Measurements from ENCODE around the gene SLC13A5.

Gene SLC13A5

DNA sequence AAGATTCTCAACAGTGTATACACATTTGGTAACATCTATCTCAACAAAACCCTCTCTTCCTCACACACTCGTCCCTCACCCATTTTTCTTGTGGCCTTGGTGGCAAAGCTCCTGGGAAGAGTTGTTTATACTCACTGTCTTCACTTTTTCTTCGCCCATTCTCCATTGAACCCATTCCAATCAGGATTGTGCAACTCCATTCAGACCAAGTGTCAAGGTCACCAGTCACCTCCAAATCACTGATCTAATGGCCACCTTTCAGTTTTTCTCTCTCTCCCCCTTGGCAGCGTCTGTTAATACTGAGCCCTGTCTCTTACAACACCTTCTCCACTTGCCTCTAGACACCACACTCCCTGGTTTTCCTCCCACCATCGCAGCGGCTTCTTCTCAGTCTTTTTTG, 8.6 kb upstream of the SLC13A5 start:
- H3K4me1 ChIP-seq (ENCODE audit: control insufficient read depth, insufficient read depth, low read length): no peaks in the 10 kb centered on the region; the same call in 1 of the 2 replicates
- ChIA-PET CTCF (interaction anchor here (0.7 kb wide), 1 partner anchor 300 kb away, joined by 4 read pairs; no protein-coding TSS in a partner anchor), POLR2A (no interaction called here)
- no peak overlapping the region for H3K27ac ChIP-seq (ENCODE audit: extremely low read depth, low read depth, low read length)
- no peak overlapping the region for H3K4me3 ChIP-seq (ENCODE audit: low read depth, low read length)
- TF ChIP-seq ZNF585B (tag by site-specific recombination; IDR thresholded peaks at IDR 0.05) (no peak), OSR2 (tag by site-specific recombination; IDR thresholded peaks at IDR 0.05) (no peak), ZNF670 (tag by site-specific recombination; IDR thresholded peaks at IDR 0.05; ENCODE audit: low read depth) (no peak), ZNF629 (tag by site-specific recombination; IDR thresholded peaks at IDR 0.05) (no peak), ZNF626 (tag by site-specific recombination; IDR thresholded peaks at IDR 0.05) (no peak), ZNF623 (tag by site-specific recombination; IDR thresholded peaks at IDR 0.05) (no peak), SALL2 (tag by site-specific recombination; IDR thresholded peaks at IDR 0.05; ENCODE audit: borderline replicate concordance) (no peak), TCF7L2 (IDR thresholded peaks at IDR 0.05; ENCODE audit: borderline replicate concordance, low read depth, low read length) (no peak)
- TF ChIP-seq, protein P1, sequence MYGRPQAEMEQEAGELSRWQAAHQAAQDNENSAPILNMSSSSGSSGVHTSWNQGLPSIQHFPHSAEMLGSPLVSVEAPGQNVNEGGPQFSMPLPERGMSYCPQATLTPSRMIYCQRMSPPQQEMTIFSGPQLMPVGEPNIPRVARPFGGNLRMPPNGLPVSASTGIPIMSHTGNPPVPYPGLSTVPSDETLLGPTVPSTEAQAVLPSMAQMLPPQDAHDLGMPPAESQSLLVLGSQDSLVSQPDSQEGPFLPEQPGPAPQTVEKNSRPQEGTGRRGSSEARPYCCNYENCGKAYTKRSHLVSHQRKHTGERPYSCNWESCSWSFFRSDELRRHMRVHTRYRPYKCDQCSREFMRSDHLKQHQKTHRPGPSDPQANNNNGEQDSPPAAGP (tag by site-specific recombination; IDR thresholded peaks at IDR 0.05): no peak
- TF ChIP-seq, protein P2, sequence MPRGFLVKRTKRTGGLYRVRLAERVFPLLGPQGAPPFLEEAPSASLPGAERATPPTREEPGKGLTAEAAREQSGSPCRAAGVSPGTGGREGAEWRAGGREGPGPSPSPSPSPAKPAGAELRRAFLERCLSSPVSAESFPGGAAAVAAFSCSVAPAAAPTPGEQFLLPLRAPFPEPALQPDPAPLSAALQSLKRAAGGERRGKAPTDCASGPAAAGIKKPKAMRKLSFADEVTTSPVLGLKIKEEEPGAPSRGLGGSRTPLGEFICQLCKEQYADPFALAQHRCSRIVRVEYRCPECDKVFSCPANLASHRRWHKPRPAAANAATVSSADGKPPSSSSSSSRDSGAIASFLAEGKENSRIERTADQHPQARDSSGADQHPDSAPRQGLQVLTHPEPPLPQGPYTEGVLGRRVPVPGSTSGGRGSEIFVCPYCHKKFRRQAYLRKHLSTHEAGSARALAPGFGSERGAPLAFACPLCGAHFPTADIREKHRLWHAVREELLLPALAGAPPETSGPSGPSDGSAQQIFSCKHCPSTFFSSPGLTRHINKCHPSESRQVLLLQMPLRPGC (tag by site-specific recombination; IDR thresholded peaks at IDR 0.05): no peak
- TF ChIP-seq, protein P3, sequence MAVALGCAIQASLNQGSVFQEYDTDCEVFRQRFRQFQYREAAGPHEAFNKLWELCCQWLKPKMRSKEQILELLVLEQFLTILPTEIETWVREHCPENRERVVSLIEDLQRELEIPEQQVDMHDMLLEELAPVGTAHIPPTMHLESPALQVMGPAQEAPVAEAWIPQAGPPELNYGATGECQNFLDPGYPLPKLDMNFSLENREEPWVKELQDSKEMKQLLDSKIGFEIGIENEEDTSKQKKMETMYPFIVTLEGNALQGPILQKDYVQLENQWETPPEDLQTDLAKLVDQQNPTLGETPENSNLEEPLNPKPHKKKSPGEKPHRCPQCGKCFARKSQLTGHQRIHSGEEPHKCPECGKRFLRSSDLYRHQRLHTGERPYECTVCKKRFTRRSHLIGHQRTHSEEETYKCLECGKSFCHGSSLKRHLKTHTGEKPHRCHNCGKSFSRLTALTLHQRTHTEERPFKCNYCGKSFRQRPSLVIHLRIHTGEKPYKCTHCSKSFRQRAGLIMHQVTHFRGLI (tag by site-specific recombination; IDR thresholded peaks at IDR 0.05): no peak
- TF ChIP-seq, protein P4, sequence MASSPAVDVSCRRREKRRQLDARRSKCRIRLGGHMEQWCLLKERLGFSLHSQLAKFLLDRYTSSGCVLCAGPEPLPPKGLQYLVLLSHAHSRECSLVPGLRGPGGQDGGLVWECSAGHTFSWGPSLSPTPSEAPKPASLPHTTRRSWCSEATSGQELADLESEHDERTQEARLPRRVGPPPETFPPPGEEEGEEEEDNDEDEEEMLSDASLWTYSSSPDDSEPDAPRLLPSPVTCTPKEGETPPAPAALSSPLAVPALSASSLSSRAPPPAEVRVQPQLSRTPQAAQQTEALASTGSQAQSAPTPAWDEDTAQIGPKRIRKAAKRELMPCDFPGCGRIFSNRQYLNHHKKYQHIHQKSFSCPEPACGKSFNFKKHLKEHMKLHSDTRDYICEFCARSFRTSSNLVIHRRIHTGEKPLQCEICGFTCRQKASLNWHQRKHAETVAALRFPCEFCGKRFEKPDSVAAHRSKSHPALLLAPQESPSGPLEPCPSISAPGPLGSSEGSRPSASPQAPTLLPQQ (tag by site-specific recombination; IDR thresholded peaks at IDR 0.05): no peak
- TF ChIP-seq, protein P5, sequence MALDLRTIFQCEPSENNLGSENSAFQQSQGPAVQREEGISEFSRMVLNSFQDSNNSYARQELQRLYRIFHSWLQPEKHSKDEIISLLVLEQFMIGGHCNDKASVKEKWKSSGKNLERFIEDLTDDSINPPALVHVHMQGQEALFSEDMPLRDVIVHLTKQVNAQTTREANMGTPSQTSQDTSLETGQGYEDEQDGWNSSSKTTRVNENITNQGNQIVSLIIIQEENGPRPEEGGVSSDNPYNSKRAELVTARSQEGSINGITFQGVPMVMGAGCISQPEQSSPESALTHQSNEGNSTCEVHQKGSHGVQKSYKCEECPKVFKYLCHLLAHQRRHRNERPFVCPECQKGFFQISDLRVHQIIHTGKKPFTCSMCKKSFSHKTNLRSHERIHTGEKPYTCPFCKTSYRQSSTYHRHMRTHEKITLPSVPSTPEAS (tag by site-specific recombination; IDR thresholded peaks at IDR 0.05): no peak
- no peaks in the 10 kb centered on the region for H3K36me3 ChIP-seq (ENCODE audit: control insufficient read depth in 2 of 2, insufficient read depth in 1 of 2, low read length in 2 of 2)
- H3K9me3 ChIP-seq (ENCODE audit: control insufficient read depth, insufficient read depth, low read depth, low read length): no peaks in the 10 kb centered on the region

DNA sequence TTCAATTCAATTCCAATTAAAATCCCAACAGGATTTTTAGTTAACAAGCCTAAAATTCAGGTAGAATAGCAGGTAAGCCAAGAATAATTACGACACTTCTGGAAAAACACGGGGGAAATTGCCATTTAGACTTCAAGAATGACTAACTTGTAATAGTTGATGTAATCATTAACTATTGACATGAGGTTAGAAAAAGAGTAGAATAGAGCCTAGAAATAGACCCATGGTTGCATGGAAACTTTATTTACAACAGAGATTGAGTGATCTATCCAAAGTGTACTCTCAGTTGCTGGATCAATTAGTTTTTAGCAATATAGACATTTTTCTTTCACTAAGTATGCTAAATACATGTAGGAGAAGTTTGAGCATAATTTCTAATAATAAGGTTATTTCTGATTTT, 3.6 kb upstream of the SLC13A5 start:
- Histone ChIP-seq H3K36me3 (ENCODE audit: control insufficient read depth in 2 of 2, insufficient read depth in 1 of 2, low read length in 2 of 2) (no peaks in the 10 kb centered on the region), H3K9me3 (ENCODE audit: control insufficient read depth, insufficient read depth, low read depth, low read length) (no peaks in the 10 kb centered on the region), H3K4me3 (ENCODE audit: low read depth, low read length) (no peak overlapping the region), H3K4me1 (ENCODE audit: control insufficient read depth, insufficient read depth, low read length) (no peaks in the 10 kb centered on the region; the same call in 1 of the 2 replicates), H3K27ac (ENCODE audit: extremely low read depth, low read depth, low read length) (no peak overlapping the region)
- POLR2A ChIA-PET: interaction anchor here (0.7 kb wide), 2 partner anchors 33 to 687 kb away, joined by 3 to 4 read pairs; partner anchors contain the start of gene TMEM256
- CTCF ChIA-PET: interaction anchor here (0.9 to 1.2 kb wide), 2 partner anchors 15 to 288 kb away, joined by 4 to 8 read pairs; no protein-coding TSS in a partner anchor
- TF ChIP-seq ZNF202 (tag by site-specific recombination; IDR thresholded peaks at IDR 0.05; ENCODE audit: borderline replicate concordance) (no peak), ZFP69B (tag by site-specific recombination; IDR thresholded peaks at IDR 0.05) (no peak), ZNF423 (tag by site-specific recombination; IDR thresholded peaks at IDR 0.05) (no peak), ZNF555 (tag by site-specific recombination; conservative IDR thresholded peaks at IDR 0.05) (no peak), ZSCAN23 (tag by site-specific recombination; IDR thresholded peaks at IDR 0.05) (no peak), ZNF629 (tag by site-specific recombination; IDR thresholded peaks at IDR 0.05) (no peak), ZXDB (tag by site-specific recombination; IDR thresholded peaks at IDR 0.05) (no peak), ZIC2 (tag by site-specific recombination; IDR thresholded peaks at IDR 0.05) (no peak), ZNF510 (tag by site-specific recombination; IDR thresholded peaks at IDR 0.05; ENCODE audit: insufficient replicate concordance) (no peak), ZNF311 (tag by site-specific recombination; IDR thresholded peaks at IDR 0.05; ENCODE audit: borderline replicate concordance) (no peak), ZNF514 (tag by site-specific recombination; IDR thresholded peaks at IDR 0.05) (no peak), KLF16 (tag by site-specific recombination; IDR thresholded peaks at IDR 0.05) (no peak)
- TF ChIP-seq, protein P6, sequence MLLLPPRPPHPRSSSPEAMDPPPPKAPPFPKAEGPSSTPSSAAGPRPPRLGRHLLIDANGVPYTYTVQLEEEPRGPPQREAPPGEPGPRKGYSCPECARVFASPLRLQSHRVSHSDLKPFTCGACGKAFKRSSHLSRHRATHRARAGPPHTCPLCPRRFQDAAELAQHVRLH (tag by site-specific recombination; IDR thresholded peaks at IDR 0.05): no peak
- TF ChIP-seq, protein P7, sequence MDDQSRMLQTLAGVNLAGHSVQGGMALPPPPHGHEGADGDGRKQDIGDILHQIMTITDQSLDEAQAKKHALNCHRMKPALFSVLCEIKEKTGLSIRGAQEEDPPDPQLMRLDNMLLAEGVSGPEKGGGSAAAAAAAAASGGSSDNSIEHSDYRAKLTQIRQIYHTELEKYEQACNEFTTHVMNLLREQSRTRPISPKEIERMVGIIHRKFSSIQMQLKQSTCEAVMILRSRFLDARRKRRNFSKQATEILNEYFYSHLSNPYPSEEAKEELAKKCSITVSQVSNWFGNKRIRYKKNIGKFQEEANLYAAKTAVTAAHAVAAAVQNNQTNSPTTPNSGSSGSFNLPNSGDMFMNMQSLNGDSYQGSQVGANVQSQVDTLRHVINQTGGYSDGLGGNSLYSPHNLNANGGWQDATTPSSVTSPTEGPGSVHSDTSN (CRISPR knock-in tag; IDR thresholded peaks at IDR 0.05): no peak
- TF ChIP-seq, protein P5 (tag by site-specific recombination; IDR thresholded peaks at IDR 0.05): no peak

Measured in HEK293 (cell line).